ENCODE results near the gene PBX4. TPM values are rescaled to one million over a fixed set of nuclear protein-coding genes. Genes with fewer than 3 reads are reported as not detected.

Gene PBX4
- total and polyA plus RNA-seq, 2 donors (not counting 1 experiment from before 2014, with no cell fraction given) = 11.7 TPM

DNA sequence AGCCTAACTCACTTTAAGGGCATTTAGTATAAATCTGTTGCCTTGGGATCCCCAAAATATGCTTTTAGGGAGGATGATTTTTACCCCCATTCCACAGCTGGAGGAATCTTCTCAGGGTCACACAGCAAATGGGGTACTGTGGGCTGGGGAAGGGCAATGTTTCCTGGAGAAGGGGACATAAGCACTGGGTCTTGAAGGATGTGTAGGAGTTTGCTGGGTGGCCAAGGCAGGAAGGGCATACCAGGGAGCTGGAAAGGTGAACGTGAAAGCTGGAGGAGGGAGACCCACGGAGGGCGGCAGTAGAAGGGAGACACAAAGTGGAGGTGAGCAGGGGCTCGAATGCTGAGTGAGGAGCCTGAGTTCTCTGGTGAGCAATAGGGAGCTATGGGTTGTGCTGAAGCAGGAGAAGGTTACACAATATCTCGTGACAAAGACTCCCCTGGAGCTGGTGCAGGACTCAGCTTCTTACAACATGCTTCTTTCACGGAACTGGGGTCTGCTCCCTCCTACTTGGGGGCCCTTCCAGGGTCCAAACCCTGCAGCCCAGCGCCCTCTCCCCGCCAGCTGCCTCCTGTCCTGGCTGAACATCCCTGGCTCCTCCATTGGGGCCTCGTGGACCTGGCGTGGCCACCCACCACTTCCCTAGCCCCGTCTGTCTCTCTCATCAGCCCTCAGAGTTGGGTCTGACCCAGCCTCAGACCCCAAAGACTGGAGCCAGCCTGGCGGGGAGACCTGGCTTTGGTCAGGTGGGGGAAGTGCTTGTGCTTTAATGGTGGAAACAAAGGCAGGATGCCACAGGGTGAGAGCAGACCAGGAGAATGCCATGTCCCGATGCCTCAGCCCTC lies 69.3 kb downstream of the PBX4 start:
- ATAC-seq (ENCODE audit: low read depth) (no peak), DNase-seq (no peak)
- Mint-ChIP-seq H3K27ac (no peak overlapping the region), H3K9me3 (ENCODE audit: insufficient read depth) (no peaks in the 10 kb centered on the region), H3K4me3 (no peak overlapping the region), H3K27me3 (peaks cover 8% of the 10 kb centered on the region), H3K4me1 (no peaks in the 10 kb centered on the region)
- Histone ChIP-seq H3K36me3 (replicated peaks in 1 of 2; ENCODE audit: control extremely low read depth in 1 of 2, control insufficient read depth in 1 of 2, extremely low read depth in 1 of 2, insufficient read depth in 2 of 2, low read length in 1 of 2) (no peaks in the 10 kb centered on the region), H4K20me1 (ENCODE audit: control insufficient read depth, insufficient read depth, low read length, poor library complexity, severe bottlenecking) (no peaks in the 10 kb centered on the region), H3K27me3 (replicated peaks in 1 of 4; ENCODE audit: control extremely low read depth in 1 of 4, control insufficient read depth in 3 of 4, insufficient read depth in 4 of 4, low read length in 3 of 4) (peaks cover 0 to 12% (median 0%) of the 10 kb centered on the region in 4 experiments), H3K4me1 (ENCODE audit: control insufficient read depth in 2 of 2, insufficient read depth in 2 of 2, low read length in 2 of 2) (no peaks in the 10 kb centered on the region), H3K79me2 (ENCODE audit: control insufficient read depth, insufficient read depth, low read length) (no peaks in the 10 kb centered on the region), H3K9ac (ENCODE audit: low read length) (no peak overlapping the region), H2AFZ (ENCODE audit: insufficient read depth, low read depth, low read length, poor library complexity, severe bottlenecking) (no peak overlapping the region), H3K4me3 (ENCODE audit: control extremely low read depth in 1 of 5, extremely low read depth in 1 of 5, insufficient read depth in 1 of 5, low read depth in 2 of 5, low read length in 4 of 5) (no peak overlapping the region), H3K27ac (ENCODE audit: low read length in 2 of 2) (no peak overlapping the region), H3K4me2 (replicated peaks; ENCODE audit: low read depth, low read length, poor library complexity, severe bottlenecking) (no peak overlapping the region), H3K9me3 (ENCODE audit: control extremely low read depth in 1 of 3, control insufficient read depth in 2 of 3, insufficient read depth in 1 of 3, low read length in 2 of 3) (peaks cover 0 to 18% (median 0%) of the 10 kb centered on the region in 3 donors)
- CTCF ChIA-PET = interaction anchor here (1.0 kb wide), 1 partner anchor 17 kb away, joined by 4 read pairs; no protein-coding TSS in a partner anchor
- no peak for TF ChIP-seq EZH2 (IDR thresholded peaks at IDR 0.05; ENCODE audit: borderline replicate concordance, insufficient read depth, low read depth, low read length, poor library complexity, severe bottlenecking)
- TF ChIP-seq, protein P1, sequence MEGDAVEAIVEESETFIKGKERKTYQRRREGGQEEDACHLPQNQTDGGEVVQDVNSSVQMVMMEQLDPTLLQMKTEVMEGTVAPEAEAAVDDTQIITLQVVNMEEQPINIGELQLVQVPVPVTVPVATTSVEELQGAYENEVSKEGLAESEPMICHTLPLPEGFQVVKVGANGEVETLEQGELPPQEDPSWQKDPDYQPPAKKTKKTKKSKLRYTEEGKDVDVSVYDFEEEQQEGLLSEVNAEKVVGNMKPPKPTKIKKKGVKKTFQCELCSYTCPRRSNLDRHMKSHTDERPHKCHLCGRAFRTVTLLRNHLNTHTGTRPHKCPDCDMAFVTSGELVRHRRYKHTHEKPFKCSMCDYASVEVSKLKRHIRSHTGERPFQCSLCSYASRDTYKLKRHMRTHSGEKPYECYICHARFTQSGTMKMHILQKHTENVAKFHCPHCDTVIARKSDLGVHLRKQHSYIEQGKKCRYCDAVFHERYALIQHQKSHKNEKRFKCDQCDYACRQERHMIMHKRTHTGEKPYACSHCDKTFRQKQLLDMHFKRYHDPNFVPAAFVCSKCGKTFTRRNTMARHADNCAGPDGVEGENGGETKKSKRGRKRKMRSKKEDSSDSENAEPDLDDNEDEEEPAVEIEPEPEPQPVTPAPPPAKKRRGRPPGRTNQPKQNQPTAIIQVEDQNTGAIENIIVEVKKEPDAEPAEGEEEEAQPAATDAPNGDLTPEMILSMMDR (IDR thresholded peaks at IDR 0.05) = no peak
- WGBS (ENCODE audit: insufficient coverage) = 66% methylated on average over 13 of the region's 13 CpGs
- intact Hi-C loops (cut with micrococcal nuclease) = no loop called here
- POLR2A ChIA-PET = no interaction called here
